SK-MEL-5 (cell line): ENCODE results near the gene GGCX. TPM values are rescaled to one million over a fixed set of nuclear protein-coding genes. Genes with fewer than 3 reads are reported as not detected.
A peak's percentile ranks its signal among the peaks of the same experiment; 100 is the strongest.

Experiments used
- DNase-seq: peaks from one replicate; pipeline ENCODE4 v3.0.0-alpha.2; 2016; ENCODE audit warnings: low read depth, low spot score
- in situ Hi-C: cut with HindIII; loops from 2 replicates; pipeline ENCODE4 v1.10.0; 2016; ENCODE audit warnings: low sequenced_read_pairs, high pct_unique_total_duplicates, low pct_unique_long_range_greater_than_20kb
- small RNA-seq, 2 experiments: library from RNA; depleted of rRNA; stranded (forward); fragments of <200 nt; gene quantifications; one replicate each; pipeline ENCODE3, GENCODE V24; 2014
- total RNA-seq: library from RNA; depleted of rRNA; stranded (reverse); fragments of >200 nt; shearing (Covaris generic); gene quantifications from 2 replicates; pipeline ENCODE4 v1.2.3, GENCODE V29; 2014; rRNA removed

GGCX gene
- total RNA-seq, 1 experiment from 2014 or later, result 71.5 TPM

DNA sequence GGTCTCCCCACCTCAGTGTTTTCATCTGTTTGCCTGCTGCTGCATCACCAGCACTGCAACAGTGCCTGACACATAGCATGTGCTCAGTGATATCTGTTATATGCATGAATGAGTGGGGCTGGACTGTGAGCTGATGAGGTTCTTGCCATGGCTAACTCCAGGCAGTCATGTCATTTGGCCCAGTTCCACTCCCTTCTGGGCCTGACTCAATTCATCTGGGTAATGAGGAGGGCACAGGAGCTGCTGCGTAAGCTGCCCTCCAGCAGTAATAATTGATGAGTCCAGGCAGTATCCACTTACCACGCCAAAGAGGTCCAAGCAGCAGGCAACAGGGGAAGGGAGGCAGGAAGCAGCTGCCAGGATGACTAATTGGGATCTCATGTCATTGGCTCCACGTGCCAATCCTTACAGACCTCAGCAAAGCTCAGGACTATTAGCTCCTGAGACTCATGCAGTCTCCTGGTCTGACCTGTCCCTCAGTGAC, 56.5 kb downstream of the GGCX start:
- in situ Hi-C loops, result no loop called here
- peak; percentile 74 for DNase-seq

DNA sequence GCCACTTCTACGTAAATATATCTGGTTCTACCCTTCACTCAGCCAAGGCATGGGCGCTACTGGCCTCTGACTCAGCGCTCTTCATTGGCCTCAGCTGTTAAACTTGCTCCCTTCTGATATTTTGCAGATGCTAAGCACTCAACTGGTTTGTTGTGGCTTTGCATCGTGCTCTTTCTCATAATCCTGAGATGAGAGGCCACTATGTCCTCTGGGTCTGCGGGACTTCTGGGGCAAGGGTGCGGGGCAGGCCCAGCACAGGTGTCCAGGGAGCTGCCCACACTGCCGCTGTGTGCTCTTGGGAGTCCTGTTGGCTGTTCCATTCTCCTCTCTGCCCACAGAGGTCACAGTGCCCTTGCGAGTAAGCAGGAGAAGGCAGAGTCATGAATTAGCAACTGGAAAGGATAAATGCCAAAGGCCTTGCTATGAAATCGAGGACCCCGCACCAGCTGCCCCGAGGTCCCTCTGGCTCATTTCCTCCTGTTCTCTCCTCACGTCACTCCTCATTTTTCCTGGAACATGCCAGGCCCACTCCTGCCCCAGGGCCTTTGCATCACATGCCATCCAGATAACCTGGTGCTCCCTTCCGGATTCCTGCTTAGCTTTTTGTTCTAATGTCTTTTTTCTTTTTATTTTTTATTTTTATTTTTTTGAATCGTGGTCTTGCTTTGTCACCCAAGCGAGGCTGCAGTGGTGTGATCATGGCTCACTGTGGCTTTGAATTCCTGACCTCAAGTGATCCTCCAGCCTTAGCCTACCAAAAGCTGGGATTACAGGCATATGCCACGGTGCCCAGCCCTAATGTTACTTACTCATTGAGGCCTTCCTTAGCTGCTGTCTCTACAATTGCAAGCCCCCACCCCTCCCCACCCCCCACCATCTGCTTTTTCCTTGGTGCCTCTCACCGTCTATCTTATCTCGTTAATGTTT, 57.2 kb downstream of the GGCX start:
- no peak for DNase-seq
- in situ Hi-C loops, result no loop called here

DNA sequence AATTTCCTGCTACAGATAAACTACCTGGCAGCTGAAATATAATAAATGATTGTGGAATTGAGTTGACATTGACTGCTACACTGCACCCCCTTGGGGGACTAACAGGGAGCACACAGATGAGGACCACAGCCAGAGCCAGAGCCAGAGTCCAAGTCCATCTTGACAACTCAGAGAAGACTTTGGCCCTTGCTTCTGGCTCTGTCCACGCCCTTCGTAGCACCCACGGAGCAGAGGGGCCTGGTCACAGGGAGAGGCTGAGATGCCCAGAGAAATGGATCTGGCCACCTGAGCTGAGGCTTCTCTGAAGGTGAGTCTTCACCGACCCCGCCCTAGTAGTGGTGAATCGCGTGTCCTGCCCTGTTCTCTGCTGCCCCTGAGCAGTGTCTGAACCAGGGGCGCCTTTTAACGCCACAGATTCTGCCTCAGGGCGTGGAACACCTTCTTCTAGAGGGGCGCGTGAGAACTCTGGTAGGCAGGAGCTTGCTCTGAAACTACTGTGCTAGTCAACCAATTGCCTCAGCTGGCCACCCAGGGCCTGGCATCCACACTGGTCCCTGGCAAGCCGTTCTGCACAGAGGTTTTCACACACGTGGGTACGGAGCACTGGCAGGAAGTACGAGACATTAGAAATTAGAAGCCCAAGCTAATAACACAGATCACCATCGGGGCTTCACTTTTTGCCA, 58.0 kb downstream of the GGCX start:
- in situ Hi-C loops, result no loop called here
- DNase-seq, result no peak

DNA sequence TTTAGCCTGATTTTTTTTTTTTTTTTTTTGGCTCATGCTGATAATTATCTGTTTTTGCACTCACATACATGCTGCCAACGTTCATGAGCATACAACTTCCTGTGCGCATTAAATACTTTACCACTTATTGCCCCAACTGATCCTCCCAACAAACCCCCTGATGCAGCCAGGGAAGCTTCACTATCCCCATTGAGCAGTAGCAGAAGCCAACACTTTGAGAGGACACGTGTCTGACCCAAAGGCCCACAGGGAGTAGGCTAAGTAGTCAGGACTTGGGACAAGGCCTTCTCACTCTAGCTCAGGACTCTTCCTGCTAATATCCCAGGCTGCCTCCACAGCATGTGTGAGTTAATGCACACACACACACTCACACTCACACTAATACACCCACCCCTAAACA, 58.6 kb downstream of the GGCX start:
- no peak for DNase-seq

DNA sequence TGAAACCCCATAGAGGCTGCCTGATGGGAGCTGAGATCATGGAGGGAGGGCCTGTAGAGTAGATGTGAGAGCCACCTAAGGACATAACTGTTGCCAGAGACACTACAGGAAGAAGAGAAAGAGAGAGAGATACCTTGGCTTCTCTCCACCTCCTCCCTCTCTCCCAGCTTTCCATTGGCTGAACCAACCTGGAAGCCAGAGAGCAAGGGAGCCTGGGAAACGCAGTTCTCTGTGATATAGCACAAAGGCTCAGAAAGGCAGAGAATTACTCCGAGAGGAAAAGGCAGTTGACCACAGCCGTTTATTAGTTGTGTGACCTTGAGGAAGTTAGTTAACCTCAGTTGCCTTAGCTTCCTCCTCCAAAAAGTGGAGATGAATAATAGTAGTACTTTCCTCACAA, 60.0 kb downstream of the GGCX start:
- in situ Hi-C loops, result no loop called here
- DNase-seq, result peak; percentile 58

More for the DNA sequence above, 58.6 kb downstream of the GGCX start:
- in situ Hi-C loops, result no loop called here

DNA sequence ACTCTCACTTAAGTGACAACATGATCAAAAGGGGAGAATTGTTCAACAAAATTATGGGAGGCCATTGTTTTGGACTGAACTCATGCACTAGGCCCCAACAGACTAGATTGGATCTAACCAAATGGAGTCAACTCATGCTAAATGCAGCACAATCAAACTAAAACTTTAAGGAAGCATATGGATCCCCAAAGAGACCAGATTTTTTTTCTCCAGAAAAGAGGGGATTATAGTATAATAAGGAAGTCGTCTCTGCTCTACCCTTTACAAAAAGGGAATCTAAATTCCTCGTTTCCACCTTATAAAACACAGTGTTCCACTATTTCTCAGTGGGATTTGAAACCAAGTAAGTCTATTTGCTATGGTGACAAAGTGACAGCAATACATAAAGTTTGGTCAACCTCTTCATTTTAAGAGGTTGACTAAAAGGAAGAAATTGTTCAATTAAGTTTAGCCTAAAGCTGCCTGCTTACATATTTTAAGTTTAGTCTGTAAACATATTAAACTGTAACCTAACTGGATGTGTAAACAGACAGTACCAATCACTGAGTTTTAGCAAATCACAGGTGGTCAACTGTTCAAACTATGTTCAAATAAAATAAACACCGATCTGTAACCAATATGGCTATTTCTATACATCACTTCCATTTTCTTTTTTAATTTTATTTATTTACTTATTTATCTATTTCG, 63.2 kb downstream of the GGCX start:
- in situ Hi-C loops, result no loop called here
- DNase-seq, result no peak

DNA sequence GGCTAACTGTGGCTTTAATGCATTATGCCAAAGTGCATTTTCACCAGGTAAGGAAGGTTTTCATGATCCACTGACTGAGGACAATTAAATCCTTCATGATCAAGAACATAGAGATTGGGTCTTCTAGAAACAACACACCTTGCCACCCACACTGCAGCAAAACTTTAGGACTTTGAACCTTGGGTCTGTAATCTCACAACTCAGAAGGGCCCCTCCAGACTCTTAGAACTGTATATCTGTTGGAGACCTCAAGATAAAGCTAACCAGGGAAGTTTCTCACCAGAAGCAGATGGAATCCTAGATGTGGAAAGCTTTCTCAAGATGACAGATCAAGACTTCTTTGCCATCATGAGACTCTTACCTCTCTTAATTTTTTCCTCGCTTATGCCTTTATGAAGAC, 64.9 kb downstream of the GGCX start:
- in situ Hi-C loops, result no loop called here

More for the DNA sequence above, 64.9 kb downstream of the GGCX start:
- DNase-seq, result no peak

Small RNA genes within 50 kb of the gene (small RNA-seq; reads per million reads assigned to genes)
- gene RN7SL126P, result 0 reads per million in 2 experiments

Other genes starting within 250 kb of the GGCX start
- gene TGOLN2, start 233.5 kb downstream of the GGCX start, total RNA-seq, result 70.0 and 75.5 TPM in 2 replicates
- gene RETSAT, start 207.0 kb downstream of the GGCX start, total RNA-seq, result 130 and 138 TPM in 2 replicates
- 13.7 and 13.9 TPM in 2 replicates for gene ELMOD3, start 206.7 kb downstream of the GGCX start, total RNA-seq
- 11.3 and 21.8 TPM in 2 replicates for gene CAPG, start 151.1 kb downstream of the GGCX start, total RNA-seq
- gene SH2D6, start 142.8 kb downstream of the GGCX start, total RNA-seq, result 0.40 and 0.66 TPM in 2 replicates
- gene MAT2A, start 22.3 kb downstream of the GGCX start, total RNA-seq, result 88.9 and 107 TPM in 2 replicates
- gene VAMP8, start 16.1 kb upstream of the GGCX start, total RNA-seq, result 48.2 and 51.9 TPM in 2 replicates
- not detected in 2 replicates for gene VAMP5, start 22.9 kb upstream of the GGCX start, total RNA-seq
- gene RNF181, start 34.3 kb upstream of the GGCX start, total RNA-seq, result 212 and 226 TPM in 2 replicates
- 22.3 and 26.3 TPM in 2 replicates for gene TMEM150A, start 41.2 kb upstream of the GGCX start, total RNA-seq
- 27.3 and 29.9 TPM in 2 replicates for gene C2orf68, start 50.6 kb upstream of the GGCX start, total RNA-seq
- 98.7 and 107 TPM in 2 replicates for gene USP39, start 54.7 kb upstream of the GGCX start, total RNA-seq
- gene SFTPB, start 106.7 kb upstream of the GGCX start, total RNA-seq, result not detected in 2 replicates
- not detected in 2 replicates for gene GNLY, start 132.9 kb upstream of the GGCX start, total RNA-seq
- 12.0 and 16.9 TPM in 2 replicates for gene ATOH8, start 192.5 kb upstream of the GGCX start, total RNA-seq